HUES48 (cell line): ENCODE results near the gene GABRQ.
"Not testable (repeated sequence)": the region's sequence is repeated elsewhere in the genome, so short reads cannot be mapped to it uniquely, and the experiment has no call there.

ENCODE experiments used
- H3K27ac ChIP-seq: one replicate; pipeline ENCODE4 v1.7.0; 2013; ENCODE audit warnings: low read depth, low read length, inconsistent platforms
- H3K27me3 ChIP-seq: 2 replicates; pipeline ENCODE4 v1.6.1; 2013; ENCODE audit warnings: mild to moderate bottlenecking, low read length; ENCODE audit not compliant: control insufficient read depth, insufficient read depth
- H3K36me3 ChIP-seq: 2 replicates; pipeline ENCODE4 v1.6.1; 2013; ENCODE audit warnings: low read length; ENCODE audit not compliant: control insufficient read depth, insufficient read depth
- H3K4me1 ChIP-seq: 2 replicates; pipeline ENCODE4 v1.6.1; 2013; ENCODE audit warnings: mild to moderate bottlenecking, low read length; ENCODE audit not compliant: control insufficient read depth, insufficient read depth
- H3K4me3 ChIP-seq: 2 replicates; pipeline ENCODE4 v1.5.1; 2013; ENCODE audit warnings: mild to moderate bottlenecking, low read depth, low read length
- H3K9ac ChIP-seq: 2 replicates; pipeline ENCODE4 v1.6.1; 2013; ENCODE audit warnings: mild to moderate bottlenecking, low read depth, low read length, moderate library complexity
- H3K9me3 ChIP-seq: 2 replicates; pipeline ENCODE4 v1.6.1; 2013; ENCODE audit warnings: low read length; ENCODE audit not compliant: control insufficient read depth, insufficient read depth

Gene GABRQ

DNA sequence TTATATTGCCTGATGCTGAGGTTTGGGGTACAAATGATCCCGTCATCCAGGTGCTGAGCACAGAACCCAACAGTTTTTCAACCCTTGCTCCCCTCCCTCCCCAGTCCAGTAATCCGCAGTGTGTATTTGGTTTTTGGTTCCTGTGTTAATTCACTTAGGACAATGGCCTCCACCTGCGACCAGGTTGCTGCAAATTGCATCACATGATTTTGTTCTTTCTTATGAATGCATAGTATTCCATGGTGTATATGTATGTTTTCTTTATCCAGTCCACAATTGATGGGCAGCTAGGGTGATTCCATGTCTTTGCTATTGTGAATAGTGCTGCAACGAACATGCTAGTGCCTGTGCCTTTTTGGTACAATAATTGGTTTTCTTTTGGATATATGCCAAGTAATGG lies 25.4 kb downstream of the GABRQ start:
- Histone ChIP-seq H3K4me1 (no peaks in the 10 kb centered on the region), H3K9ac (no peak overlapping the region), H3K27ac (no peak overlapping the region), H3K27me3 (no peaks in the 10 kb centered on the region), H3K36me3 (no peaks in the 10 kb centered on the region), H3K4me3 (no peak overlapping the region), H3K9me3 (peaks cover 41% of the 10 kb centered on the region)

- H3K4me1 ChIP-seq, result no peaks in the 10 kb centered on the region
- H3K9me3 ChIP-seq, result peaks cover 7% of the 10 kb centered on the region
- no peak overlapping the region for H3K27ac ChIP-seq
- no peaks in the 10 kb centered on the region for H3K36me3 ChIP-seq
- no peak overlapping the region for H3K9ac ChIP-seq
- H3K4me3 ChIP-seq, result no peak overlapping the region
- H3K27me3 ChIP-seq, result no peaks in the 10 kb centered on the region
Measured at GRCh38 chrX:152674135-152674534, 36.4 kb downstream of the GABRQ start.

GRCh38 chrX:152674652-152675051 lies 37.0 kb downstream of the GABRQ start:
- not testable (repeated sequence) for H3K27ac ChIP-seq, H3K4me3 ChIP-seq, H3K36me3 ChIP-seq, H3K9me3 ChIP-seq, H3K9ac ChIP-seq, H3K4me1 ChIP-seq, H3K27me3 ChIP-seq

DNA sequence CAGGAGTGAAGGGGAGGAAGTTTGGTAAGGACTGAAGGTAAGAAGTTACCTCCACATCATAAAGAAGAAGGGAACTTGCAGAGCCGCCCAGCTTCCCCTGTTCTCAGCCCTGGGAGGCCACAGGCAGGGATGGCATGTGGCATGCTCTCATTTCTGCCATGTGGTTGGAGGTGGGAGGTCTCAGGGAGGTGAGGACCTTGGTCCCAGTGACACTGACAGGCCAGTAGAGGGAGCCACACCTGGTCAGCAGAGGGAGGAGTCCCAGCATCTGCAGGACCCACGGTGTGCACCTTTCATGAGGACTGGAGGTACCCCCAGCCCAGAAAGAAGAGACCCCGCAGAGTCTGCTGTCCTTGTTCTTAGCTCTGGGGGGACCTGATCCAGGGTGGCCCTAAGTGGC lies 43.3 kb downstream of the GABRQ start:
- not testable (repeated sequence) for H3K36me3 ChIP-seq, H3K27me3 ChIP-seq, H3K27ac ChIP-seq, H3K9me3 ChIP-seq, H3K9ac ChIP-seq, H3K4me1 ChIP-seq, H3K4me3 ChIP-seq

DNA sequence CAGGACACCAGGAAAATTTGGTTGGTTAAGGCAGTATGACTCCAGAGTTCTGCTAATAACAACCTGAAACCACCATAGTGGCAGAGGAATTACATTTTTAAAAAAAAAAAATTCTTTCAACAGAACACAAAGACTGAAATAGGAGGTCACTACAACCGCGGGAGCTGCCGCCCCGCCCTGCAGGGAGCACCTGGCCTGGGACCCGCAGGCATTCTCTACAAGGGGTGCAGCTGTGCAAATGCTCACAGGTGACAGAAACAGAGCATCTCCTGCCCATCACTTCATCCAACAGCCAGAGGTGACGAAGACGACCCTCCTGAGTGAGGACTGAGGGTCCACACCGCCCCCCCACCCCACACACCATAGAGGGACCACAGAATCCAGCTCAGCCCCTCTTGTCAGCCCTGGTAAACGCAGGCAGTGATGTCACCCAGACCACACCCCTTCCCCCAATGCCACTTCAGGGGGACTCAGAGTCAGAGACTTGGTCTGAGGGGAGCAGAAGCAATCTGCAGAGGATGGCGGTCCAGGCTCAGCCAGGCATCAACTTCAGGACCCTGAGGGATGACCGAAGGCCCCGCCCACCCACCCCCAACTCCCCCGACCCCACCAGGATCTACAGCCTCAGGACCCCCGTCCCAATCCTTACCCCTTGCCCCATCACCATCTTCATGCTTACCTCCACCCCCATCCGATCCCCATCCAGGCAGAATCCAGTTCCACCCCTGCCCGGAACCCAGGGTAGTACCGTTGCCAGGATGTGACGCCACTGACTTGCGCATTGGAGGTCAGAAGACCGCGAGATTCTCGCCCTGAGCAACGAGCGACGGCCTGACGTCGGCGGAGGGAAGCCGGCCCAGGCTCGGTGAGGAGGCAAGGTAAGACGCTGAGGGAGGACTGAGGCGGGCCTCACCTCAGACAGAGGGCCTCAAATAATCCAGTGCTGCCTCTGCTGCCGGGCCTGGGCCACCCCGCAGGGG lies 60.5 kb downstream of the GABRQ start, which contains the start of gene MAGEA3:
Gene MAGEA3, plus strand, starts transcription at position 843 of the 980 bp plus-strand sequence. CDS start 2,039 bp downstream, outside the sequence.
- H3K4me1 ChIP-seq, H3K9ac ChIP-seq, H3K27me3 ChIP-seq, H3K27ac ChIP-seq, H3K9me3 ChIP-seq, H3K36me3 ChIP-seq, H3K4me3 ChIP-seq: not testable (repeated sequence)

- not testable (repeated sequence) for H3K27ac ChIP-seq, H3K9me3 ChIP-seq, H3K4me1 ChIP-seq, H3K9ac ChIP-seq, H3K36me3 ChIP-seq, H3K4me3 ChIP-seq, H3K27me3 ChIP-seq
Measured at GRCh38 chrX:152700390-152700789, 62.7 kb downstream of the GABRQ start.

GRCh38 chrX:152706500-152706899 lies 68.8 kb downstream of the GABRQ start:
- H3K27me3 ChIP-seq, H3K9me3 ChIP-seq, H3K9ac ChIP-seq, H3K4me3 ChIP-seq, H3K27ac ChIP-seq, H3K36me3 ChIP-seq, H3K4me1 ChIP-seq: not testable (repeated sequence)
